Embryonic facial prominence (tissue), 1 donor: ENCODE measurements around the gene SEPHS1.
"Not testable (repeated sequence)": the region's sequence is repeated elsewhere in the genome, so short reads cannot be mapped to it uniquely, and the experiment has no call there.

Source experiments
- DNase-seq: peaks from one replicate; pipeline ENCODE4 v3.0.0-alpha.2; 2016; ENCODE audit errors: extremely low spot score

SEPHS1 gene

DNA sequence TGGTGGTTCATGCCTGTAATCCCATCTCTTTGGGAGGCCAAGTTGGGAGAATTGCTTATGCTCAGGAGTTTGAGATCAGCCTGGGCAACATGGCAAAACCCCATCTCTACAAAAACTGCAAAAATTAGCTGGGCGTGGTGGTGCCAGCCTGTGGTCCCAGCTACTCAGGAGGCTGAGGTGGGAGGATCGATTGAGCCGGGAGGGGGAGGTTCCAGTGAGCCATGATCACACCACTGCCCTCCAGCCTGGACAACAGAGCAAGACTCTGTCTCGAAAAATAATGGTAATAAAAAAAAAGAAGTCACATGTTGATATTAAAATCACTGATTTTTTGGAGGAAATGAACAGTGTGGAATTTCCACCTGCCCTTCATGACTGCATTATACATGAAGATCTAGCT, 64.0 kb downstream of the SEPHS1 start:
- no peak for DNase-seq

DNA sequence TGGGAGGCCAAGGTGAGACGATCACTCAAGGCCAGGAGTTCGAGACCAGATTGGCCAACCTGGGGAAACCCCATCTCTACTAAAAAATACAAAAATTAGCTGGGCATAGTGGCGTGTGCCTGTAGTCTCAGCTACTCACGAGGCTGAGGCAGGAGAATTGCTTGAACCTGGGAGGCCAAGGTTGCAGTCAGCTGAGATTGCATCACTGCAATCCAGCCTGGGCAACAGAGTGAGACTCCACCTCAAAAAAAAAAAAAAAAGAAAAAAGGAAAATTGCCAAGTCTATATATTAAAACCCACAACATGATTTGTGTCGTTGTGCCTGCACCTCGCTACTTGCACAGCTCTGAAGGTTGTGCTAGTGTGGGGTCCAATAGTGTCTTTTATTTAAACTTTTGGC, 65.7 kb downstream of the SEPHS1 start:
- DNase-seq, result not testable (repeated sequence)

GRCh38 chr10:13276749-13277365, 71.2 kb downstream of the SEPHS1 start:
- DNase-seq, result no peak

GRCh38 chr10:13276146-13276545, 71.9 kb downstream of the SEPHS1 start:
- not testable (repeated sequence) for DNase-seq

DNA sequence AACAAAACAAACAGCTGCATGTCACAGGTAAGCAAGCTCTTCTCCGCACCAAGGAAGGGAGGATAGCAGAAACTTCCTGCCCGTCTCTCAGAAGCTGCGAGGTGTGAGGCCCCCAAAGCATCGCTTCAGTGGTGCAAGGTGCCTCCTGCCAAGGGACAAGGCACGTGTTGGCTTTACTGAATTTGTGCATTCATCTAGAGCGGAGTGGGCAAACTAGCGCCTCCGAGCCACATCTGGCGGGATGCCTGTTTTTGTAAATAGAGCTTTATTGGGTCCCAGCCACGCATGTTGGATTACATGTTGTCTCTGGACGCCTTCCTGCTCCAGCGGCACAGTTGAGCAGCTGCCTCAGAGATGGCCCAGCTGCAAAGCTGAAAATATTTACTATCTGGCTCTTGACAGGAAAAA, 75.9 kb downstream of the SEPHS1 start:
- peak; percentile 32 for DNase-seq

GRCh38 chr10:13271552-13272163, 76.4 kb downstream of the SEPHS1 start:
- no peak for DNase-seq

- DNase-seq, result no peak
Measured at GRCh38 chr10:13270877-13271551, 77.1 kb downstream of the SEPHS1 start.

DNA sequence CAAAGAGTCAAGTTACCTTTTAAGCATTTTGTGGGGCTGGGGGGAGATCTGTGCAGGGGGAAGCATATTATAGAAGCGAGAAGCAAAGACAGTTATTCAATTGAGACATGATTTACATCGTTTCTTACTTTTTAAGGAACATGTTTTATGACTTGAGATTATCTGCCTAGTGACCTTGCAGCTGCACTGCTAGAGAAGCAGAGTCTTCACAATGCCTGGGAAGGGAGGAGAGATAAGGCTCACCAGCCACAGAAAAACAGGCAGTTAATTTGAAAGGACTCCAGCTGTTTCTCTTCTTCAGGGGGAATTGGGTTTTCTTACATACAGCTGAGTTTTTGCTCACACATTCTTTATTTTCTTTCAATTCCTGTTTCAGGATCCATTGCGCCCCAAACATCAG, 79.3 kb downstream of the SEPHS1 start:
- DNase-seq, result no peak

DNA sequence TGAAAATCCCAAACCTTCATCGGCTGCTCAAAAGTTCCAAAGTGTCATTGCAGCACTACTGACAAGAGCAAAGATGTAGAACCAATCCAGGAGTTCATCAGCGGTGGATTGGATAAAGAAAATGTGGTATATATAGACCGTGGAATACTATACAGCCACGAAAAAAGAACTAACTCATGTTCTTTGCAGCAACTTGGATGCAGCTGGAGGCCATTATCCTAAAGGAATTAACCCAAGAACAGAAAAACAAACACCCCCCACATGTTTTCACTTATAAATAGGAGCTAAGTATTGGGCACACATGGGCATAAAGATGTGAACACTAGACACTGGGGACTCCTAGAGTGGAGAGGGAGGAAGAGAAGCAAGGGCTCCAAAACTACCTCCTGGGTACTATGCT, 79.8 kb downstream of the SEPHS1 start:
- no peak for DNase-seq
